ENCODE data around the gene FAM50B.

DNA sequence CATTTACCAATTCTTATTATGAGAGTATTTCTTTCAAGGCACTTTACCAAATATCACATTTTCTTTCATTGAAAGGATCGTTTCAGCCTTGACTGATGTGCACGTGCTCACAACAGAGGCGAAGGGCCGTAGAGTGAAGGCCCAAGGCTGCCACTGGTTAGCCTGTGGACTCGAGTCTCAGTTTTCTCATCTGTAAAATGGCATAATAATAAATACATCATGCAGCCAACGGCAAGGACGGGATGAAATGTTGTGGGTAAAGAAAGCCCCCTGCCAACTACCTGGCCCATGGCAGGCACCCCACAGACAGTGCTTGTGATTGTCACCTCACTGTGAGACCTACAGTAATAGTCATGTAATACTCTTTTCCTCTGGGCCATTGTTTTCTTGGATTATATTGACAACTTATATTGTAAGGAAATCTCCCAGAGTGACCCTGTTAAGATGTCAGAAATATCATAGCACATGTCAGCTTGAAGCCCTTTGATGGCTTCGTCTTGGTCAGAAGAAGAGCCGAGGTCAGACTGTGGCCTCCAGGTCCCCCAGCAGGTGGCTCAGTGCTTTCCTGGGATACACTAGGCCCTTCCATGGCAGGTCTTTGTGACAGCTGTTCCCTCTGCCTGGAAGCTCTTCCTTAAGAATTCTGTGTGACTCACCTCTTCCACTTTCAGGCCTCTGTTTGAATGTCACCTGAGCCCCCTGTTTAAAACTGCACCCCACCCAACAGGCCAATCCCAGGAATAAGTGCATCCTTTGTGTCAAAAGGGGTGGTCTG, 36.3 kb downstream of the FAM50B start:
- TF ChIP-seq POLR2AphosphoS5 (IDR thresholded peaks at IDR 0.05) (no peak), POLR2A (IDR thresholded peaks at IDR 0.05) (no peak)

All from spleen (tissue), 3 donors.